ENCODE data around the gene MIAT. TPM values are rescaled to one million over a fixed set of nuclear protein-coding genes. Genes with fewer than 3 reads are reported as not detected.

MIAT gene
- total and polyA plus RNA-seq, 9 of the 15 experiments (the other 6 are each of a cell fraction or from before 2014, with no cell fraction given): 0.03 to 0.93 (median 0.34) TPM

GRCh38 chr22:26617271-26618199 is 39.9 kb upstream of the MIAT start, which contains the start of gene CRYBB1:
CRYBB1 (minus strand) TSS chr22:26618027; CDS start chr22:26616319, 1,708 bp downstream.
- no peaks in the 10 kb centered on the region for H3K79me2 ChIP-seq (ENCODE audit: control insufficient read depth, insufficient read depth, low read length)
- H3K36me3 ChIP-seq (ENCODE audit: control insufficient read depth, insufficient read depth, low read length): no peaks in the 10 kb centered on the region
- no TSS peak for BruUV-seq (replicated peaks)
- peak within 1 kb of the TSS; percentile 57 for H3K4me2 ChIP-seq (ENCODE audit: insufficient read depth, low read length)
- H3K9ac ChIP-seq (ENCODE audit: insufficient read depth in 1 of 2, low read depth in 2 of 2, low read length in 2 of 2): peak within 1 kb of the TSS; percentile 59 to 84
- no peaks in the 10 kb centered on the region for H4K20me1 ChIP-seq (replicated peaks; ENCODE audit: control insufficient read depth, insufficient read depth, low read length)
- no peaks in the 10 kb centered on the region for H3K27me3 ChIP-seq (ENCODE audit: control insufficient read depth in 2 of 2, insufficient read depth in 2 of 2, low read length in 2 of 2)
- POLR2A ChIA-PET: interaction anchor here (0.7 to 1.2 kb wide), 2 partner anchors 21 to 263 kb away, joined by 3 to 4 read pairs; no protein-coding TSS in a partner anchor
- 31% methylated on average over 7 of the region's 7 CpGs for WGBS (ENCODE audit: insufficient coverage, low coverage, missing lambda C conversion rate)
- H3K9me3 ChIP-seq (replicated peaks; ENCODE audit: control insufficient read depth, insufficient read depth, low read depth, low read length): no peaks in the 10 kb centered on the region
- peaks cover 40 to 48% of the 10 kb centered on the region in 2 experiments for H3K4me1 ChIP-seq (replicated peaks in 1 of 2; ENCODE audit: control insufficient read depth in 2 of 2, insufficient read depth in 2 of 2, low read length in 2 of 2)
- peak; percentile 22 to 66 (median 41) for DNase-seq (ENCODE audit: extremely low read depth in 1 of 4, low spot score in 3 of 4)
- ATAC-seq: peak; percentile 75
- H2AFZ ChIP-seq (ENCODE audit: low read depth, low read length): peak within 1 kb of the TSS; percentile 83
- no peak within 1 kb of the TSS for H3K4me3 ChIP-seq
- H3K9me1 ChIP-seq (ENCODE audit: control insufficient read depth, insufficient read depth, low read length): no peaks in the 10 kb centered on the region
- peak; percentile 75 for FAIRE-seq
- CTCF ChIA-PET (ENCODE audit: low intra/inter-chr PET ratio): no interaction called here
- in situ Hi-C loops (cut with MboI) (no loop called here), intact Hi-C loops (cut with micrococcal nuclease) (no loop called here)
- peak within 1 kb of the TSS; percentile 75 for H3K27ac ChIP-seq (ENCODE audit: extremely low read depth, low read depth, low read length)
- TF ChIP-seq NCOA4 (IDR thresholded peaks at IDR 0.05; ENCODE audit: partially characterized antibody) (peak; percentile 69), TAL1 (IDR thresholded peaks at IDR 0.05) (peak; percentile 34; the same call in 1 of the 2 replicates), NCOR1 (IDR thresholded peaks at IDR 0.05) (peak; percentile 60), TBP (optimal IDR thresholded peaks at IDR 0.05; ENCODE audit: low read depth, low read length) (no peak), SUPT5H (IDR thresholded peaks at IDR 0.05) (peak; percentile 48; the same call in 1 of the 2 replicates), FOXP1 (CRISPR knock-in tag; IDR thresholded peaks at IDR 0.05) (no peak), DPF2 (IDR thresholded peaks at IDR 0.05) (peak; percentile 90), ELF2 (CRISPR knock-in tag; IDR thresholded peaks at IDR 0.05) (0 out of 2 replicates have a peak, but pooled peaks have one; percentile 56), POLR2B (IDR thresholded peaks at IDR 0.05; ENCODE audit: low read depth, partially characterized antibody) (peak; percentile 26), THAP7 (CRISPR knock-in tag; IDR thresholded peaks at IDR 0.05) (no peak), HDGF (IDR thresholded peaks at IDR 0.05) (peak; percentile 78; the same call in 1 of the 2 replicates), ZNF592 (IDR thresholded peaks at IDR 0.05) (peak; percentile 54; the same call in 1 of the 2 replicates)
- TF ChIP-seq, protein P1, sequence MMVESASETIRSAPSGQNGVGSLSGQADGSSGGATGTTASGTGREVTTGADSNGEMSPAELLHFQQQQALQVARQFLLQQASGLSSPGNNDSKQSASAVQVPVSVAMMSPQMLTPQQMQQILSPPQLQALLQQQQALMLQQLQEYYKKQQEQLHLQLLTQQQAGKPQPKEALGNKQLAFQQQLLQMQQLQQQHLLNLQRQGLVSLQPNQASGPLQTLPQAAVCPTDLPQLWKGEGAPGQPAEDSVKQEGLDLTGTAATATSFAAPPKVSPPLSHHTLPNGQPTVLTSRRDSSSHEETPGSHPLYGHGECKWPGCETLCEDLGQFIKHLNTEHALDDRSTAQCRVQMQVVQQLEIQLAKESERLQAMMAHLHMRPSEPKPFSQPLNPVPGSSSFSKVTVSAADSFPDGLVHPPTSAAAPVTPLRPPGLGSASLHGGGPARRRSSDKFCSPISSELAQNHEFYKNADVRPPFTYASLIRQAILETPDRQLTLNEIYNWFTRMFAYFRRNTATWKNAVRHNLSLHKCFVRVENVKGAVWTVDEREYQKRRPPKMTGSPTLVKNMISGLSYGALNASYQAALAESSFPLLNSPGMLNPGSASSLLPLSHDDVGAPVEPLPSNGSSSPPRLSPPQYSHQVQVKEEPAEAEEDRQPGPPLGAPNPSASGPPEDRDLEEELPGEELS (CRISPR knock-in tag; IDR thresholded peaks at IDR 0.05; ENCODE audit: borderline replicate concordance): no peak
- TF ChIP-seq, protein P2, sequence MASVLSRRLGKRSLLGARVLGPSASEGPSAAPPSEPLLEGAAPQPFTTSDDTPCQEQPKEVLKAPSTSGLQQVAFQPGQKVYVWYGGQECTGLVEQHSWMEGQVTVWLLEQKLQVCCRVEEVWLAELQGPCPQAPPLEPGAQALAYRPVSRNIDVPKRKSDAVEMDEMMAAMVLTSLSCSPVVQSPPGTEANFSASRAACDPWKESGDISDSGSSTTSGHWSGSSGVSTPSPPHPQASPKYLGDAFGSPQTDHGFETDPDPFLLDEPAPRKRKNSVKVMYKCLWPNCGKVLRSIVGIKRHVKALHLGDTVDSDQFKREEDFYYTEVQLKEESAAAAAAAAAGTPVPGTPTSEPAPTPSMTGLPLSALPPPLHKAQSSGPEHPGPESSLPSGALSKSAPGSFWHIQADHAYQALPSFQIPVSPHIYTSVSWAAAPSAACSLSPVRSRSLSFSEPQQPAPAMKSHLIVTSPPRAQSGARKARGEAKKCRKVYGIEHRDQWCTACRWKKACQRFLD (CRISPR knock-in tag; IDR thresholded peaks at IDR 0.05): 0 out of 2 replicates have a peak, but pooled peaks have one; percentile 22
